Measurements from ENCODE around the gene CMTM8.

Gene CMTM8

GRCh38 chr3:32374788-32375595 lies 136.5 kb downstream of the CMTM8 start:
- TF ChIP-seq CTCF (IDR thresholded peaks at IDR 0.05; ENCODE audit: poor library complexity, severe bottlenecking): peak; percentile 85
- H3K9me3 ChIP-seq (ENCODE audit: severe bottlenecking): no peaks in the 10 kb centered on the region
- ATAC-seq (ENCODE audit: low read depth): peak; percentile 65; the same call in 2 of the 3 replicates
- H3K4me3 ChIP-seq (ENCODE audit: severe bottlenecking): no peak overlapping the region
- H3K36me3 ChIP-seq (ENCODE audit: low read depth): no peaks in the 10 kb centered on the region
- no peak for DNase-seq (ENCODE audit: low spot score)
- no peak overlapping the region for H3K27ac ChIP-seq (ENCODE audit: poor library complexity, severe bottlenecking)
- no peaks in the 10 kb centered on the region for H3K4me1 ChIP-seq (ENCODE audit: insufficient read depth, poor library complexity, severe bottlenecking)
- no peaks in the 10 kb centered on the region for H3K27me3 ChIP-seq (ENCODE audit: insufficient read depth, poor library complexity, severe bottlenecking)

GRCh38 chr3:32375596-32375930 lies 137.1 kb downstream of the CMTM8 start:
- H3K4me1 ChIP-seq (ENCODE audit: insufficient read depth, poor library complexity, severe bottlenecking): no peaks in the 10 kb centered on the region
- H3K9me3 ChIP-seq (ENCODE audit: severe bottlenecking): no peaks in the 10 kb centered on the region
- no peak overlapping the region for H3K27ac ChIP-seq (ENCODE audit: poor library complexity, severe bottlenecking)
- no peaks in the 10 kb centered on the region for H3K36me3 ChIP-seq (ENCODE audit: low read depth)
- ATAC-seq (ENCODE audit: low read depth): no peak
- DNase-seq (ENCODE audit: low spot score): no peak
- no peak for TF ChIP-seq CTCF (IDR thresholded peaks at IDR 0.05; ENCODE audit: poor library complexity, severe bottlenecking)
- no peak overlapping the region for H3K4me3 ChIP-seq (ENCODE audit: severe bottlenecking)
- H3K27me3 ChIP-seq (ENCODE audit: insufficient read depth, poor library complexity, severe bottlenecking): no peaks in the 10 kb centered on the region

- Histone ChIP-seq H3K36me3 (ENCODE audit: low read depth) (no peaks in the 10 kb centered on the region), H3K4me1 (ENCODE audit: insufficient read depth, poor library complexity, severe bottlenecking) (no peaks in the 10 kb centered on the region), H3K9me3 (ENCODE audit: severe bottlenecking) (no peaks in the 10 kb centered on the region), H3K27ac (ENCODE audit: poor library complexity, severe bottlenecking) (no peak overlapping the region), H3K4me3 (ENCODE audit: severe bottlenecking) (no peak overlapping the region), H3K27me3 (ENCODE audit: insufficient read depth, poor library complexity, severe bottlenecking) (no peaks in the 10 kb centered on the region)
- no peak for DNase-seq (ENCODE audit: low spot score)
- no peak for ATAC-seq (ENCODE audit: low read depth)
- no peak for TF ChIP-seq CTCF (IDR thresholded peaks at IDR 0.05; ENCODE audit: poor library complexity, severe bottlenecking)
Measured at GRCh38 chr3:32376115-32376514, 137.6 kb downstream of the CMTM8 start.

- Histone ChIP-seq H3K27ac (ENCODE audit: poor library complexity, severe bottlenecking) (no peak overlapping the region), H3K4me3 (ENCODE audit: severe bottlenecking) (no peak overlapping the region), H3K27me3 (ENCODE audit: insufficient read depth, poor library complexity, severe bottlenecking) (no peaks in the 10 kb centered on the region), H3K9me3 (ENCODE audit: severe bottlenecking) (no peaks in the 10 kb centered on the region), H3K4me1 (ENCODE audit: insufficient read depth, poor library complexity, severe bottlenecking) (no peaks in the 10 kb centered on the region), H3K36me3 (ENCODE audit: low read depth) (no peaks in the 10 kb centered on the region)
- no peak for DNase-seq (ENCODE audit: low spot score)
- no peak for TF ChIP-seq CTCF (IDR thresholded peaks at IDR 0.05; ENCODE audit: poor library complexity, severe bottlenecking)
- no peak for ATAC-seq (ENCODE audit: low read depth)
Measured at GRCh38 chr3:32379831-32380500, 141.5 kb downstream of the CMTM8 start.

GRCh38 chr3:32381922-32382321 lies 143.4 kb downstream of the CMTM8 start:
- ATAC-seq (ENCODE audit: low read depth) (no peak), DNase-seq (ENCODE audit: low spot score) (no peak)
- no peaks in the 10 kb centered on the region for H3K4me1 ChIP-seq (ENCODE audit: insufficient read depth, poor library complexity, severe bottlenecking)
- no peaks in the 10 kb centered on the region for H3K36me3 ChIP-seq (ENCODE audit: low read depth)
- H3K27me3 ChIP-seq (ENCODE audit: insufficient read depth, poor library complexity, severe bottlenecking): no peaks in the 10 kb centered on the region
- H3K27ac ChIP-seq (ENCODE audit: poor library complexity, severe bottlenecking): no peak overlapping the region
- H3K9me3 ChIP-seq (ENCODE audit: severe bottlenecking): no peaks in the 10 kb centered on the region
- no peak overlapping the region for H3K4me3 ChIP-seq (ENCODE audit: severe bottlenecking)
- no peak for TF ChIP-seq CTCF (IDR thresholded peaks at IDR 0.05; ENCODE audit: poor library complexity, severe bottlenecking)

Measured in RWPE2 (cell line).